GM21528 (cell line): Measurements from ENCODE around the gene MYBL2.
A peak's percentile ranks its signal among the peaks of the same experiment; 100 is the strongest.

ENCODE experiments used
- ATAC-seq: cut with Tn5 transposase; IDR thresholded peaks from one replicate; pipeline ENCODE4 v1.9.1; 2021; ENCODE audit warnings: mild to moderate bottlenecking, moderate library complexity; ENCODE audit not compliant: unreplicated experiment, low FRiP score

The MYBL2 gene

GRCh38 chr20:43681468-43681942, 14.6 kb downstream of the MYBL2 start:
- peak; percentile 35 for ATAC-seq

- peak; percentile 93 for ATAC-seq
These were observed 15.1 kb downstream of the MYBL2 start for GRCh38 chr20:43681991-43682410.

- peak; percentile 41 for ATAC-seq
These were observed 15.5 kb downstream of the MYBL2 start for GRCh38 chr20:43682446-43682845.

DNA sequence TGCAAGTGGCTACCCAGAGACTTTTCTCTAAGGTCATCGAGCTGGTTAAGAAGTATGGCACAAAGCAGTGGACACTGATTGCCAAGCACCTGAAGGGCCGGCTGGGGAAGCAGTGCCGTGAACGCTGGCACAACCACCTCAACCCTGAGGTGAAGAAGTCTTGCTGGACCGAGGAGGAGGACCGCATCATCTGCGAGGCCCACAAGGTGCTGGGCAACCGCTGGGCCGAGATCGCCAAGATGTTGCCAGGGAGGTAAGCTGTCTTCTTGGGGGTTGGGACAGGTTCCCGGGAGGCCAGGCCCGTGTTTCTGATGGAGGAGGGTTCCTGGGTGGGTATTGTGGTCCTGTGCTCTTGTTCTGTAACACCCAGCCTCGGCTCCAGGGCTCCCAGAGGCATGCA, 19.9 kb downstream of the MYBL2 start:
- ATAC-seq: no peak

GRCh38 chr20:43689165-43689564, 22.3 kb downstream of the MYBL2 start:
- ATAC-seq: no peak

DNA sequence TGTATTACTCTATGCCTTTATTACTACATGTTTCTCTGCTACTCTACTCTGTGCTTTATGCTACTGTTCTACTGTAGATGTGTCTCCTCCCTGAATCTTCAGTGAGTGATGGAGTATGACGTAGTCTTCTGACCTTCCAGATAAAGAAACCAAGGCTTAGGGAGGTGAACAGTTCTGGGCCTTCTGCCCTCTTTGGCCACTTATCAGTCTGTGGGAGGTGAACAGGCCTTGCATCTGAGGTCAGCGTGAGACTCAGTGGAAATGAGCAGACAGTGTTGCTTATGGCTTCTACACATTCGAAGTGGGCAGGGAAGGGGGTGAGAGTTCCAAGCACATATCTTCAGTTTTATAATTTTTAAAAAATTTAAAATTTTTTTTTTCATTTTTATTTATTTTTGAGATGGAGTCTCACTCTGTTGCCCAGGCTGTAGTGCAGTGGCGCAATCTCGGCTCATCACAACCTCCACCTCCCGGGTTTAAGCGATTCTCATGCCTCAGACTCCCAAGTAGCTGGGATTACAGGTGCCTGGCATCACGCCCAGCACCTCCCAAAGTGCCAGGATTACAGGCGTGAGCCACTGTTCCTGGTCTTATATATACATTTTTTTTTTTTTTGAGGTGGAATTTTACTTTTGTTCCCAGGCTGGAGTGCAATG, 24.2 kb downstream of the MYBL2 start:
- ATAC-seq: no peak

DNA sequence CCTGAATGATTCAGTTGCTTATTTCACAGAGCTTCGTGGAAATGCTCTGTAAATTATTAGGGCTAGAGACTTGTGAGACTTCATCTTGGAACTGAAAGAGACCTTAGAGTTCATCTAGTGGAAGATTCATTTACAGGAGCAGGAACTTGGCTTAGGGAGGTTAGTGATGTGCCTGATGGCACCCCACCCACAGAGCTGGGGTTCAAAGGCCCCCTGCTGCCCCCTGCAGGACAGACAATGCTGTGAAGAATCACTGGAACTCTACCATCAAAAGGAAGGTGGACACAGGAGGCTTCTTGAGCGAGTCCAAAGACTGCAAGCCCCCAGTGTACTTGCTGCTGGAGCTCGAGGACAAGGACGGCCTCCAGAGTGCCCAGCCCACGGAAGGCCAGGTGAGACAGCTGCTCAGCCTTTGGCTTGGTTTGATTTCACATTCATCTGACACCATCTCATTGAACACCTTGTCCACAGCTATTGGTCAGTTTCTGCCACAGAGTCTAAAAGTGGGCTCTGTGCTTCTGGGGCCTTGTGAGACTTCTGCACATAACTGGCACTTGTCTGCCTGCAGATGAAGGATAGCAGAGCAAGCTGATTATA, 25.1 kb downstream of the MYBL2 start:
- no peak for ATAC-seq

DNA sequence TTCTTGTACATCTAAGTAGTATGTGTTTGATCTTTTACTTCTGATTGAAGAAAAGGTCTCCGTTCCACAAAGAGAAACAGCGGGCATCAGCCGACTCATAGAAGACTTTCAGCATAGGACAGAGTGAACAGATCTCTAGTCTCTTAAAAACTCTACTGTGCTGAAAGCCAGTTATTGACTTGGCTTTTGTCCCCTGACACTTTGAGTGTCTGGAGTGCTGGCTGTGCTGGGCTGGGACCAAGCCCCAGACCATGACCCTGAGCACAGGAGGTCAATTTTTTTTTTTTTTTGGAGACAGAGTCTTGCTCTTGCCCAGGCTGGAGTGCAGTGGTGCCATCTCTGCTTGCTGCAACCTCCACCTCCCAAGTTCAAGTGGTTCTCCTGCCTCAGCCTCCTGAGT, 27.8 kb downstream of the MYBL2 start:
- no peak for ATAC-seq

DNA sequence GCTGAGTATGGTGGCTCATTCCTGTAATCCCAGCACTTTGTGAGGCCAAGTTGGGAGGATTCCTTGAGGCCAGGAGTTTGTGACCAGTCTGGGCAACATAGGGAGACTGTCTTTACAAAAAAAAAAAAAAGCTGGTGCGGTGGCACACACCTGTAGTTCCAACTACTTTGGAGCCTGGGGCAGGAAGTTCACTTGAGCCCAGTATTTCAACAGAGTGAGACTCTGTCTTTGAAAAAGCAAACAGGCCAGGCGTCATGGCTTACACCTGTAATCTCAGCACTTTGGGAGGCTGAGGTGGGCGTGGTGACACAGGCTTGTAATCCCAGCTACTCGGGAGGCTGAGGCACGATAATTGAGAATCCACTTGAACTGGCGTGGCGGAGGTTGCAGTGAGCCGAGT, 28.7 kb downstream of the MYBL2 start:
- no peak for ATAC-seq

DNA sequence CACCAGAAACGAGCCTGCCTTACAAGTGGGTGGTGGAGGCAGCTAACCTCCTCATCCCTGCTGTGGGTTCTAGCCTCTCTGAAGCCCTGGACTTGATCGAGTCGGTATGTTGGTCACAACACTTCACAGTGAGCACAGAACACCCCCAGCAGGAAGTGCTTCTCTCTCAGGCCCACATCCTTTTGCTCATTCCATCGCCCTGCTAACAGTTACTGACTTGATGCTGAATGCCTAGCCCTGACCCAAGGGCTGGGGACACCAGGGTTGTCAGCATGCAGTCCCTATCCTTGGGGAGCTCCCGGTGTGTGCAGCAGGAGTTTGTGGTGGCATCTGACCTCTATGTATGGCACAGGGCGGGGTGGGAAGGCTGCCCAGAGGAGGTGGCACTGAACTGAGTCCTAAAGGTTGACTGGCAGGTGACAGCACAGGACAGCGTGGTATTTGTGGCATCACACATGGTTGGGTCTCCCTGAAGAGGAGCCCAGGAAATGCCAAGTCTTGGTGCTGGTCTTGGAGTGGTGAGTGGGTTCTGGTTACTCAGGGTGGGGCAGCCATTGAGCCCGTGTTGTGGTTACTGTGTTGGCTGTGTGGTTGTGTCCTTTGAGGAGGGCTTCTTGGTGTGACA, 33.1 kb downstream of the MYBL2 start:
- no peak for ATAC-seq

- ATAC-seq: no peak
These were observed 33.7 kb downstream of the MYBL2 start for GRCh38 chr20:43700627-43701026.

- no peak for ATAC-seq
These were observed 35.6 kb downstream of the MYBL2 start for GRCh38 chr20:43702502-43702901.

GRCh38 chr20:43710370-43711044, 43.6 kb downstream of the MYBL2 start:
- ATAC-seq: peak; percentile 75

- ATAC-seq: peak; percentile 14
These were observed 44.3 kb downstream of the MYBL2 start for GRCh38 chr20:43711098-43711654.

- no peak for ATAC-seq
These were observed 48.1 kb downstream of the MYBL2 start for GRCh38 chr20:43715044-43715443.

DNA sequence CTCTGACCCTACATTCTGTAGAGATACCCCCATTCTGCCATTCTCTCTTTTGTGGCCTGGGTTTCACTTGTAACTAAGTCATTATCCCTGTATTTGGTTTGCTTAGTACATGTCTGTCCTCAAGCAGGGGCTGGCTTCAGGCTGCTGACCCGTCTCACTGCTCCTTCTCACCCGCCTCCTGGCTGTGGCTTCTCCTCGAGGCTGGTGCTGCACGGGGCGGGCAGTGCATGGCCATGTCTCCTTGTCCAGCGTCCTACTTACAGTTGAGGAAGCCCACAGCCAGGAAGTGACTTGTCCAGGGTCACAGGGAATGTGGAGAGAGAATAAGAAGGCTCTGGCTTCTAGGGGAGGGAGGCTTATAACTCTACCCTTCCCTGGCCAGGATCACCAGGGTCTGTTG, 48.6 kb downstream of the MYBL2 start:
- no peak for ATAC-seq

GRCh38 chr20:43716123-43716522, 49.2 kb downstream of the MYBL2 start:
- ATAC-seq: no peak

GRCh38 chr20:43716757-43717615, 50.1 kb downstream of the MYBL2 start:
- no peak for ATAC-seq

- ATAC-seq: no peak
These were observed 50.7 kb downstream of the MYBL2 start for GRCh38 chr20:43717616-43717995.

DNA sequence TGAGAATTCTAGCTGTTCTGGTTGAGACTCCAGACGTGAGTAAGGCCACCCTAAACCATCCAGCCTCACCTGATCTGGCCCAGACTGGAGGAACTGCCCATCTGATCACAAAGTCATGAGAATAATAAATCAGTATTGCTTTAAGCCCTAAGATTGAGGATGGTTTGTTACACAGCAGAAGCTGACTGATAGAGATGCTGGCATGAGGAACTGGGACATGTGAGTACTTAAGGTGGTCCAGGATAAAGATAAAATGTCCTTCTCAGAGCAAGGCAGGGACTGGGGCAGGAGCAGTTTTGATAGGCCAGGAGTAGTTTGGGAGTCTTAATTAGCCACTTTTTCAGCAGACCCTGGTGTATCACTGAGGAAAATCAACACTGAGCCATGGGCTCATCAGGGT, 53.1 kb downstream of the MYBL2 start:
- ATAC-seq: no peak
